Hepatocyte (in vitro differentiated cells): Measurements from ENCODE around the gene STAM. TPM values are rescaled to one million over a fixed set of nuclear protein-coding genes. Genes with fewer than 3 reads are reported as not detected.

ENCODE experiments used
- DNase-seq: peaks from one replicate; pipeline ENCODE4 v3.0.0-alpha.2; 2016; ENCODE audit warnings: low spot score
- H2AFZ ChIP-seq: fragments of 200-600 bp; sonication (generic); 2 replicates; pipeline ENCODE4 v1.6.0; 2016; ENCODE audit warnings: antibody characterized with exemption, mild to moderate bottlenecking
- H3K27ac ChIP-seq: fragments of 200-600 bp; sonication (generic); 2 replicates; pipeline ENCODE4 v1.5.1; 2016; ENCODE audit warnings: mild to moderate bottlenecking
- H3K27me3 ChIP-seq: fragments of 200-600 bp; sonication (generic); 2 replicates; pipeline ENCODE4 v1.6.1; 2016
- H3K36me3 ChIP-seq: fragments of 200-600 bp; sonication (generic); replicated peaks from 2 replicates; pipeline ENCODE4 v1.5.1; 2016; ENCODE audit warnings: low read depth; ENCODE audit not compliant: insufficient read depth
- H3K4me1 ChIP-seq: fragments of 200-600 bp; sonication (generic); 2 replicates; pipeline ENCODE4 v1.5.1; 2016; ENCODE audit warnings: mild to moderate bottlenecking, moderate library complexity; ENCODE audit not compliant: insufficient read depth
- H3K4me2 ChIP-seq: fragments of 200-600 bp; sonication (generic); 2 replicates; pipeline ENCODE4 v1.6.0; 2016
- H3K4me3 ChIP-seq: fragments of 200-600 bp; sonication (generic); 2 replicates; pipeline ENCODE4 v1.5.1; 2016; ENCODE audit warnings: mild to moderate bottlenecking
- H3K79me2 ChIP-seq: fragments of 200-600 bp; sonication (generic); 2 replicates; pipeline ENCODE4 v1.6.0; 2017; ENCODE audit warnings: mild to moderate bottlenecking
- H3K9me2 ChIP-seq: fragments of 200-600 bp; sonication (generic); replicated peaks from 2 replicates; pipeline ENCODE4 v1.6.0; 2017; ENCODE audit warnings: mild to moderate bottlenecking; ENCODE audit not compliant: insufficient read depth
- H3K9me3 ChIP-seq: fragments of 200-600 bp; sonication (generic); 2 replicates; pipeline ENCODE4 v1.5.1; 2016; ENCODE audit warnings: low read depth, mild to moderate bottlenecking
- H4K20me1 ChIP-seq: fragments of 200-600 bp; sonication (generic); 2 replicates; pipeline ENCODE4 v1.6.0; 2016; ENCODE audit warnings: mild to moderate bottlenecking; ENCODE audit not compliant: insufficient read depth, poor library complexity, severe bottlenecking
- CTCF ChIP-seq: fragments of 200-600 bp; sonication (generic); IDR thresholded peaks from 2 replicates; pipeline ENCODE4 v1.5.1; 2016; ENCODE audit warnings: antibody characterized with exemption, mild to moderate bottlenecking; ENCODE audit not compliant: poor library complexity
- EZH2 ChIP-seq: fragments of 200-600 bp; sonication (generic); IDR thresholded peaks from 2 replicates; pipeline ENCODE4 v1.6.1; 2016; ENCODE audit warnings: antibody characterized with exemption, mild to moderate bottlenecking, borderline replicate concordance
- EZH2phosphoT487 ChIP-seq: fragments of 200-600 bp; sonication (generic); IDR thresholded peaks from one replicate; pipeline ENCODE4 v1.6.1; 2018; ENCODE audit warnings: antibody characterized with exemption, mild to moderate bottlenecking, low read depth, moderate library complexity; ENCODE audit not compliant: unreplicated experiment, severe bottlenecking
- WGBS: methylation state at CpG from one replicate; pipeline ENCODE4 v1.1.6; 2016; ENCODE audit warnings: low lambda C conversion rate; ENCODE audit errors: missing lambda C conversion rate; 5-methylcytosine and 5-hydroxymethylcytosine counted together
- polyA plus RNA-seq: library from polyadenylated mRNA; unstranded; fragments of >200 nt; fragmentation: Nextera tagmentation; extraction: Ambion mirVana; gene quantifications from 2 replicates; pipeline ENCODE4 v1.2.1, GENCODE V29; 2016
- total RNA-seq: library from RNA; depleted of rRNA; stranded (reverse); fragments of >200 nt; gene quantifications from 2 replicates; pipeline ENCODE4 v1.2.3, GENCODE V29; 2014

STAM gene
- total and polyA plus RNA-seq, 2 experiments from 2014 or later: 20.6 to 29.9 TPM

- no peak overlapping the region for H2AFZ ChIP-seq
- no peaks in the 10 kb centered on the region for H3K27me3 ChIP-seq
- H3K4me1 ChIP-seq: no peaks in the 10 kb centered on the region
- no peak overlapping the region for H3K4me3 ChIP-seq
- H3K9me3 ChIP-seq: no peaks in the 10 kb centered on the region
- H3K9me2 ChIP-seq: no peaks in the 10 kb centered on the region
- no peaks in the 10 kb centered on the region for H4K20me1 ChIP-seq
- no peak for DNase-seq
- 87% methylated on average over 8 of the region's 8 CpGs for WGBS
- no peaks in the 10 kb centered on the region for H3K36me3 ChIP-seq
- H3K79me2 ChIP-seq: no peaks in the 10 kb centered on the region
- no peak overlapping the region for H3K27ac ChIP-seq
- TF ChIP-seq CTCF (no peak), EZH2phosphoT487 (no peak), EZH2 (no peak)
- no peak overlapping the region for H3K4me2 ChIP-seq
Measured at GRCh38 chr10:17730667-17731066, 86.7 kb downstream of the STAM start.

- no peaks in the 10 kb centered on the region for H3K9me2 ChIP-seq
- H3K27ac ChIP-seq: no peak overlapping the region
- H3K4me2 ChIP-seq: no peak overlapping the region
- TF ChIP-seq CTCF (no peak), EZH2phosphoT487 (no peak), EZH2 (no peak)
- no peaks in the 10 kb centered on the region for H3K36me3 ChIP-seq
- no peaks in the 10 kb centered on the region for H3K9me3 ChIP-seq
- H3K27me3 ChIP-seq: no peaks in the 10 kb centered on the region
- H3K4me3 ChIP-seq: no peak overlapping the region
- no peaks in the 10 kb centered on the region for H3K4me1 ChIP-seq
- H2AFZ ChIP-seq: no peak overlapping the region
- 65% methylated on average over 4 of the region's 4 CpGs for WGBS
- H3K79me2 ChIP-seq: no peaks in the 10 kb centered on the region
- DNase-seq: no peak
- no peaks in the 10 kb centered on the region for H4K20me1 ChIP-seq
Measured at GRCh38 chr10:17731331-17732020, 87.5 kb downstream of the STAM start.

- TF ChIP-seq CTCF (no peak), EZH2 (no peak), EZH2phosphoT487 (no peak)
- 95% methylated on average over 6 of the region's 6 CpGs for WGBS
- Histone ChIP-seq H3K36me3 (no peaks in the 10 kb centered on the region), H3K27ac (no peak overlapping the region), H3K4me3 (no peak overlapping the region), H3K27me3 (no peaks in the 10 kb centered on the region), H4K20me1 (no peaks in the 10 kb centered on the region), H3K4me2 (no peak overlapping the region), H3K9me3 (no peaks in the 10 kb centered on the region), H2AFZ (no peak overlapping the region), H3K79me2 (no peaks in the 10 kb centered on the region), H3K9me2 (no peaks in the 10 kb centered on the region), H3K4me1 (no peaks in the 10 kb centered on the region)
- DNase-seq: no peak
Measured at GRCh38 chr10:17733620-17734019, 89.7 kb downstream of the STAM start.
